Mesendoderm (in vitro differentiated cells): ENCODE results near the gene BACH2.

Experiments
- DNase-seq: peaks from one replicate; pipeline ENCODE4 v3.0.0; 2013
- H2AK5ac ChIP-seq: 2 replicates; pipeline ENCODE4 v1.6.1; 2013; ENCODE audit warnings: low read length, inconsistent platforms
- H2BK120ac ChIP-seq: 2 replicates; pipeline ENCODE4 v1.6.1; 2013; ENCODE audit warnings: low read depth, mild to moderate bottlenecking, low read length, moderate library complexity, mixed read lengths
- H2BK15ac ChIP-seq: replicated peaks from 2 replicates; pipeline ENCODE4 v1.6.1; 2013; ENCODE audit warnings: low read depth, mild to moderate bottlenecking, moderate library complexity
- H2BK5ac ChIP-seq: 2 replicates; pipeline ENCODE4 v1.6.1; 2013; ENCODE audit warnings: low read length, inconsistent platforms
- H3K18ac ChIP-seq: 2 replicates; pipeline ENCODE4 v1.6.1; 2013; ENCODE audit warnings: mild to moderate bottlenecking, low read length, mixed read lengths
- H3K23ac ChIP-seq: one replicate; pipeline ENCODE4 v1.6.1; 2013; ENCODE audit warnings: low read length
- H3K27ac ChIP-seq: 2 replicates; pipeline ENCODE4 v1.5.1; 2013; ENCODE audit warnings: low read depth, mild to moderate bottlenecking, inconsistent platforms, low read length, moderate library complexity
- H3K27me3 ChIP-seq: 2 replicates; pipeline ENCODE4 v1.6.1; 2013; ENCODE audit warnings: low read length, control low read depth, mild to moderate bottlenecking, inconsistent platforms; ENCODE audit not compliant: insufficient read depth, poor library complexity
- H3K36me3 ChIP-seq: 2 replicates; pipeline ENCODE4 v1.6.1; 2013; ENCODE audit warnings: low read length, inconsistent platforms; ENCODE audit not compliant: control insufficient read depth, insufficient read depth
- H3K4ac ChIP-seq: one replicate; pipeline ENCODE4 v1.6.1; 2013; ENCODE audit warnings: low read depth, mild to moderate bottlenecking, low read length, moderate library complexity
- H3K4me1 ChIP-seq: 2 replicates; pipeline ENCODE4 v1.6.1; 2013; ENCODE audit warnings: low read depth, low read length, inconsistent platforms; ENCODE audit not compliant: control insufficient read depth
- H3K4me2 ChIP-seq: 2 replicates; pipeline ENCODE4 v1.6.1; 2013; ENCODE audit warnings: low read length
- H3K4me3 ChIP-seq: 2 replicates; pipeline ENCODE4 v1.5.1; 2013; ENCODE audit warnings: mild to moderate bottlenecking, low read length
- H3K56ac ChIP-seq: one replicate; pipeline ENCODE4 v1.6.1; 2013; ENCODE audit warnings: low read length
- H3K79me1 ChIP-seq: 2 replicates; pipeline ENCODE4 v1.6.1; 2013; ENCODE audit warnings: low read length, inconsistent platforms
- H3K79me2 ChIP-seq: 2 replicates; pipeline ENCODE4 v1.6.1; 2013; ENCODE audit warnings: mild to moderate bottlenecking, low read length; ENCODE audit not compliant: control insufficient read depth, insufficient read depth
- H3K9ac ChIP-seq: 2 replicates; pipeline ENCODE4 v1.6.1; 2013; ENCODE audit warnings: low read length, inconsistent platforms
- H4K5ac ChIP-seq: one replicate; pipeline ENCODE4 v1.6.1; 2013; ENCODE audit warnings: low read length
- H4K8ac ChIP-seq: one replicate; pipeline ENCODE4 v1.6.1; 2013; ENCODE audit warnings: low read depth, mild to moderate bottlenecking, control low read depth, low read length, moderate library complexity
- WGBS: extraction: QIAGEN DNeasy Blood & Tissue Kit; methylation state at CpG from one replicate; pipeline ENCODE4 v1.1.7; 2013; ENCODE audit warnings: low lambda C conversion rate, missing lambda C conversion rate; ENCODE audit not compliant: insufficient coverage; ENCODE audit errors: extremely low coverage; 5-methylcytosine and 5-hydroxymethylcytosine counted together

BACH2 gene

DNA sequence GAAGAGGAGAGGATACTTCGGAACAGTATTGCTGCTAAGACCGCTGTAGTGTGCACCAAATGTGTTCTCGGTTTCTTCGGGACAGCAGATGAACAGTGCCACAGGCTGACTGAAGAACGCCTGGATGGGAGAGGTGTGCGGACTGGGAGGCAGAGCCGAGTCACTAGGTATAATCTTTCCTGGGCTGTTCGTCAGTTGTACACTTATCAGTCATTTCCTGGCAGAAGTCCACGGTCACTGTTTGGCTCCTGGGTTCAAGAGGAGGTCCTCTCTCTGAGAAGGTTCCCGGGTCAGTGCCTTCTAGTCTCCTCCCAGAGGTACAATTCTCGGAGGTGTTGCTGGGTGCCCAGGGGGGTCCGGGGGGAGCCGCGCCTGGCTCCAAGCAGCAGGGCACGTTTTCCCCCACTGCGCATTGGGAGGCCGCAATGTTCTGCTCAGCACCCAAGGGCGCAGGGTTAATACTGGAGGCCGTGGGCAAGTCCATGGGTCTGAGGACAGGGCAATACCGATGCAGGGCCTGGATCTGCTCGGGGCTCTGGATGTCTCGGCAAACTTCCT is 364.3 kb downstream of the BACH2 start:
- no peak overlapping the region for H3K4me3 ChIP-seq
- H3K23ac ChIP-seq = no peak overlapping the region
- H3K36me3 ChIP-seq = no peaks in the 10 kb centered on the region
- H3K79me2 ChIP-seq = no peaks in the 10 kb centered on the region
- no peak overlapping the region for H3K4me2 ChIP-seq
- no peak overlapping the region for H4K5ac ChIP-seq
- no peak for DNase-seq
- H3K27me3 ChIP-seq = no peaks in the 10 kb centered on the region
- WGBS = no CpG with 5 or more reads among the region's 22 CpGs
- H3K4me1 ChIP-seq = no peaks in the 10 kb centered on the region
- no peak overlapping the region for H2BK120ac ChIP-seq
- H2AK5ac ChIP-seq = no peak overlapping the region
- no peak overlapping the region for H3K4ac ChIP-seq
- no peak overlapping the region for H3K18ac ChIP-seq
- no peaks in the 10 kb centered on the region for H3K79me1 ChIP-seq
- H3K9ac ChIP-seq = no peak overlapping the region
- H4K8ac ChIP-seq = no peak overlapping the region
- no peak overlapping the region for H3K27ac ChIP-seq
- H2BK5ac ChIP-seq = no peak overlapping the region
- no peak overlapping the region for H2BK15ac ChIP-seq
- no peak overlapping the region for H3K56ac ChIP-seq

- Histone ChIP-seq H3K27me3 (no peaks in the 10 kb centered on the region), H2AK5ac (no peak overlapping the region), H3K9ac (no peak overlapping the region), H3K4me1 (no peaks in the 10 kb centered on the region), H3K36me3 (no peaks in the 10 kb centered on the region), H3K56ac (no peak overlapping the region), H3K4ac (no peak overlapping the region), H3K18ac (no peak overlapping the region), H4K8ac (no peak overlapping the region), H2BK15ac (no peak overlapping the region), H3K4me3 (no peak overlapping the region), H4K5ac (no peak overlapping the region), H3K23ac (no peak overlapping the region), H2BK120ac (no peak overlapping the region), H3K79me2 (no peaks in the 10 kb centered on the region), H3K4me2 (no peak overlapping the region), H3K27ac (no peak overlapping the region), H3K79me1 (no peaks in the 10 kb centered on the region), H2BK5ac (no peak overlapping the region)
- DNase-seq = no peak
- no CpG with 5 or more reads among the region's 5 CpGs for WGBS
Observed at GRCh38 chr6:89930789-89931188, 365.9 kb downstream of the BACH2 start.

DNA sequence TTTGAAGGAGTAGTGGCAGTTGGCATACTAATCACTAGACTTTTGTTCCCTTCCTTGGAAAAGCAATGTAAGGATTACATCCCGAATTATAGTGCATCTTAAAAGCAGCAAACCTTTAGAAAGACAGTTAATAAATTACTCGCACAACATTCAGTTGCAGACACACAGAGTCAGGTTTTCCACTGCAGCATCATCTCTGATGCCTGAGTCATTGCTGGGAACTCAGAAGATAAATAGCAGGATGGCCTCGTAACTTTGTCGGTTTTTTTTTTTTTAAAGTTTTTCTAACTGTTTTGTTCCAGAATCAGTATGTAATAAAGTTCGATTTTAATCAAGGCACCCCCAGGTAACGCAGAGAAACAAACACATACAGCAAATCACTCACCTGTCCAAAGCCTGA is 368.0 kb downstream of the BACH2 start:
- WGBS = no CpG with 5 or more reads among the region's 6 CpGs
- no peaks in the 10 kb centered on the region for H3K4me1 ChIP-seq
- no peak overlapping the region for H3K27ac ChIP-seq

GRCh38 chr6:89927791-89928550 is 368.7 kb downstream of the BACH2 start:
- no peak overlapping the region for H3K23ac ChIP-seq
- H2AK5ac ChIP-seq = no peak overlapping the region
- DNase-seq = no peak
- H3K79me2 ChIP-seq = no peaks in the 10 kb centered on the region
- no peak overlapping the region for H2BK5ac ChIP-seq
- H2BK120ac ChIP-seq = no peak overlapping the region
- H3K4ac ChIP-seq = no peak overlapping the region
- no peak overlapping the region for H3K4me2 ChIP-seq
- H3K4me3 ChIP-seq = no peak overlapping the region
- H3K18ac ChIP-seq = no peak overlapping the region
- H3K56ac ChIP-seq = no peak overlapping the region
- H3K27ac ChIP-seq = no peak overlapping the region
- H3K36me3 ChIP-seq = no peaks in the 10 kb centered on the region
- no peak overlapping the region for H4K8ac ChIP-seq
- no peaks in the 10 kb centered on the region for H3K27me3 ChIP-seq
- no CpG with 5 or more reads among the region's 6 CpGs for WGBS
- H3K4me1 ChIP-seq = no peaks in the 10 kb centered on the region
- H3K9ac ChIP-seq = no peak overlapping the region
- no peaks in the 10 kb centered on the region for H3K79me1 ChIP-seq
- no peak overlapping the region for H2BK15ac ChIP-seq
- H4K5ac ChIP-seq = no peak overlapping the region

More for the DNA sequence above, 368.0 kb downstream of the BACH2 start:
- no peak overlapping the region for H2BK5ac ChIP-seq
- H4K5ac ChIP-seq = no peak overlapping the region
- H2BK15ac ChIP-seq = no peak overlapping the region
- no peaks in the 10 kb centered on the region for H3K27me3 ChIP-seq
- H3K18ac ChIP-seq = no peak overlapping the region
- H3K79me2 ChIP-seq = no peaks in the 10 kb centered on the region
- no peak overlapping the region for H4K8ac ChIP-seq
- H2AK5ac ChIP-seq = no peak overlapping the region
- H3K36me3 ChIP-seq = no peaks in the 10 kb centered on the region
- H3K4me3 ChIP-seq = no peak overlapping the region
- H3K79me1 ChIP-seq = no peaks in the 10 kb centered on the region
- no peak overlapping the region for H3K4me2 ChIP-seq
- no peak for DNase-seq
- no peak overlapping the region for H3K56ac ChIP-seq
- no peak overlapping the region for H2BK120ac ChIP-seq
- H3K4ac ChIP-seq = no peak overlapping the region
- H3K9ac ChIP-seq = no peak overlapping the region
- no peak overlapping the region for H3K23ac ChIP-seq

DNA sequence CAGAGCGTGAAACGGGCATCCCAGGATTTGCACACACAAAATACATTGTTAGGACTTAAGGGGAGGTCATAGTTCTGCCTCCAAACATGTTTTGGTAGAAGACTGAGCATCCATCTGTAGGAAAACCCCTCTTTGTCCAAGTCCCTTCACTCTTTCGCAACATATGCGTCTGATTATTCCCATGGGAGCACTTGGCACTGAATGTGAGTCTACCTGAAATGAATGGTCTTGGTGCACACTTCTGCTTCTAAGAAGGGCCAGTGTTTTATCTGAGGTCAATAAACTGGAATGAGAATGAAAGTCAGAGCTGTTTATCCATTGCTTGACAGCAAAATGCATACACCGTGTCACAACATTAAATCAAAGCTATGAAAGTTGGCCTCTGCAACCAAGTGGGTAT is 369.4 kb downstream of the BACH2 start:
- no peak overlapping the region for H3K27ac ChIP-seq
- H3K56ac ChIP-seq = no peak overlapping the region
- H3K36me3 ChIP-seq = no peaks in the 10 kb centered on the region

DNA sequence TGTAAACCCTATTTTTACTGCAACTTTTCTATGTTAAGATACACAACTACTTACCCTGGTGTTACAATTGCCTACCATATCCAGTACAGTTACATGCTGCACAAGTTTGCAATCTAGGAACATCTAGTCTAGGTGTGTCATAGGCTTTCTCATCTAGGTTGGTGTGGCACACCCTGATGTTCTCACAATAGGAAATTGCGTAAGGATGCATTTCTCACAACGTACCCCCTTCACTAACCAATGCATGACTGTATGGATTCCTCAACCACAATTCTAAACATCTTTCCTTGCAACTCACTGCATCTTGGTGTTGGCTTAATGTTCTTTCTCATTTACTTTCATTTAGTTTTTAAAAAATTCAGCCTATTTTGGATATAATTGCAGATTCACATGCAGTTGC is 370.8 kb downstream of the BACH2 start:
- Histone ChIP-seq H2BK15ac (no peak overlapping the region), H3K4me1 (no peaks in the 10 kb centered on the region), H3K56ac (no peak overlapping the region), H3K79me2 (no peaks in the 10 kb centered on the region), H3K4me3 (no peak overlapping the region), H3K4me2 (no peak overlapping the region), H3K36me3 (no peaks in the 10 kb centered on the region), H3K4ac (no peak overlapping the region), H3K9ac (no peak overlapping the region), H4K8ac (no peak overlapping the region), H3K23ac (no peak overlapping the region), H3K18ac (no peak overlapping the region), H4K5ac (no peak overlapping the region), H3K27me3 (no peaks in the 10 kb centered on the region), H3K79me1 (no peaks in the 10 kb centered on the region), H2BK5ac (no peak overlapping the region), H2BK120ac (no peak overlapping the region), H2AK5ac (no peak overlapping the region), H3K27ac (no peak overlapping the region)
- no peak for DNase-seq
- WGBS = no CpG with 5 or more reads among the region's 2 CpGs

More for the DNA sequence above, 369.4 kb downstream of the BACH2 start:
- H2BK120ac ChIP-seq = no peak overlapping the region
- H4K8ac ChIP-seq = no peak overlapping the region
- no CpG with 5 or more reads among the region's 5 CpGs for WGBS
- H3K4me2 ChIP-seq = no peak overlapping the region
- H2AK5ac ChIP-seq = no peak overlapping the region
- H2BK5ac ChIP-seq = no peak overlapping the region
- H3K4me3 ChIP-seq = no peak overlapping the region
- no peaks in the 10 kb centered on the region for H3K27me3 ChIP-seq
- H3K79me1 ChIP-seq = no peaks in the 10 kb centered on the region
- no peak overlapping the region for H4K5ac ChIP-seq
- no peaks in the 10 kb centered on the region for H3K79me2 ChIP-seq
- no peak overlapping the region for H3K4ac ChIP-seq
- no peak for DNase-seq
- no peak overlapping the region for H3K9ac ChIP-seq
- no peak overlapping the region for H3K18ac ChIP-seq
- H3K4me1 ChIP-seq = no peaks in the 10 kb centered on the region
- no peak overlapping the region for H3K23ac ChIP-seq
- no peak overlapping the region for H2BK15ac ChIP-seq
